ENCODE measurements around the gene NR3C2.
"Not testable (repeated sequence)": the region's sequence is repeated elsewhere in the genome, so short reads cannot be mapped to it uniquely, and the experiment has no call there.

Gene NR3C2

GRCh38 chr4:148161601-148162000, 280.6 kb downstream of the NR3C2 start:
- Histone ChIP-seq H3K9ac (ENCODE audit: low read length) (no peak overlapping the region), H3K27ac (ENCODE audit: low read depth, low read length) (no peak overlapping the region), H3K4me3 (ENCODE audit: low read length) (no peak overlapping the region), H3K27me3 (ENCODE audit: control insufficient read depth, insufficient read depth, low read length) (no peaks in the 10 kb centered on the region), H3K4me1 (ENCODE audit: control insufficient read depth, insufficient read depth, low read length) (peaks cover 2% of the 10 kb centered on the region), H3K36me3 (ENCODE audit: control insufficient read depth, insufficient read depth, low read length) (no peaks in the 10 kb centered on the region)

- Histone ChIP-seq H3K4me1 (ENCODE audit: control insufficient read depth, insufficient read depth, low read length) (no peaks in the 10 kb centered on the region), H3K27me3 (ENCODE audit: control insufficient read depth, insufficient read depth, low read length) (no peaks in the 10 kb centered on the region), H3K27ac (ENCODE audit: low read depth, low read length) (no peak overlapping the region), H3K9ac (ENCODE audit: low read length) (no peak overlapping the region), H3K4me3 (ENCODE audit: low read length) (no peak overlapping the region), H3K36me3 (ENCODE audit: control insufficient read depth, insufficient read depth, low read length) (no peaks in the 10 kb centered on the region)
Measured at GRCh38 chr4:148159793-148160192, 282.4 kb downstream of the NR3C2 start.

- no peaks in the 10 kb centered on the region for H3K27me3 ChIP-seq (ENCODE audit: control insufficient read depth, insufficient read depth, low read length)
- no peaks in the 10 kb centered on the region for H3K36me3 ChIP-seq (ENCODE audit: control insufficient read depth, insufficient read depth, low read length)
- no peak overlapping the region for H3K27ac ChIP-seq (ENCODE audit: low read depth, low read length)
- H3K4me3 ChIP-seq (ENCODE audit: low read length): no peak overlapping the region
- H3K4me1 ChIP-seq (ENCODE audit: control insufficient read depth, insufficient read depth, low read length): no peaks in the 10 kb centered on the region
- H3K9ac ChIP-seq (ENCODE audit: low read length): no peak overlapping the region
Measured at GRCh38 chr4:148154769-148155168, 287.4 kb downstream of the NR3C2 start.

- H3K9ac ChIP-seq (ENCODE audit: low read length): no peak overlapping the region
- H3K27ac ChIP-seq (ENCODE audit: low read depth, low read length): no peak overlapping the region
- H3K27me3 ChIP-seq (ENCODE audit: control insufficient read depth, insufficient read depth, low read length): no peaks in the 10 kb centered on the region
- no peak overlapping the region for H3K4me3 ChIP-seq (ENCODE audit: low read length)
- no peaks in the 10 kb centered on the region for H3K4me1 ChIP-seq (ENCODE audit: control insufficient read depth, insufficient read depth, low read length)
- no peaks in the 10 kb centered on the region for H3K36me3 ChIP-seq (ENCODE audit: control insufficient read depth, insufficient read depth, low read length)
Measured at GRCh38 chr4:148152868-148153625, 289.2 kb downstream of the NR3C2 start.

- no peaks in the 10 kb centered on the region for H3K36me3 ChIP-seq (ENCODE audit: control insufficient read depth, insufficient read depth, low read length)
- no peak overlapping the region for H3K27ac ChIP-seq (ENCODE audit: low read depth, low read length)
- no peaks in the 10 kb centered on the region for H3K27me3 ChIP-seq (ENCODE audit: control insufficient read depth, insufficient read depth, low read length)
Measured at GRCh38 chr4:148151806-148152205, 290.4 kb downstream of the NR3C2 start.

GRCh38 chr4:148145475-148145874, 296.7 kb downstream of the NR3C2 start:
- H3K4me1 ChIP-seq (ENCODE audit: control insufficient read depth, insufficient read depth, low read length): no peaks in the 10 kb centered on the region
- H3K9ac ChIP-seq (ENCODE audit: low read length): no peak overlapping the region

More at GRCh38 chr4:148151806-148152205, 290.4 kb downstream of the NR3C2 start:
- Histone ChIP-seq H3K9ac (ENCODE audit: low read length) (no peak overlapping the region), H3K4me1 (ENCODE audit: control insufficient read depth, insufficient read depth, low read length) (no peaks in the 10 kb centered on the region), H3K4me3 (ENCODE audit: low read length) (no peak overlapping the region)

GRCh38 chr4:148143174-148143573, 299.0 kb downstream of the NR3C2 start:
- H3K27ac ChIP-seq (ENCODE audit: low read depth, low read length): no peak overlapping the region
- H3K27me3 ChIP-seq (ENCODE audit: control insufficient read depth, insufficient read depth, low read length): no peaks in the 10 kb centered on the region
- H3K9ac ChIP-seq (ENCODE audit: low read length): no peak overlapping the region
- H3K4me3 ChIP-seq (ENCODE audit: low read length): no peak overlapping the region
- no peaks in the 10 kb centered on the region for H3K4me1 ChIP-seq (ENCODE audit: control insufficient read depth, insufficient read depth, low read length)
- peaks cover 3% of the 10 kb centered on the region for H3K36me3 ChIP-seq (ENCODE audit: control insufficient read depth, insufficient read depth, low read length)

More at GRCh38 chr4:148145475-148145874, 296.7 kb downstream of the NR3C2 start:
- Histone ChIP-seq H3K36me3 (ENCODE audit: control insufficient read depth, insufficient read depth, low read length) (peaks cover 3% of the 10 kb centered on the region), H3K4me3 (ENCODE audit: low read length) (no peak overlapping the region), H3K27ac (ENCODE audit: low read depth, low read length) (no peak overlapping the region), H3K27me3 (ENCODE audit: control insufficient read depth, insufficient read depth, low read length) (no peaks in the 10 kb centered on the region)

GRCh38 chr4:148141501-148141900, 300.7 kb downstream of the NR3C2 start:
- H3K36me3 ChIP-seq (ENCODE audit: control insufficient read depth, insufficient read depth, low read length): peaks cover 2% of the 10 kb centered on the region
- no peaks in the 10 kb centered on the region for H3K4me1 ChIP-seq (ENCODE audit: control insufficient read depth, insufficient read depth, low read length)
- H3K27ac ChIP-seq (ENCODE audit: low read depth, low read length): no peak overlapping the region
- no peaks in the 10 kb centered on the region for H3K27me3 ChIP-seq (ENCODE audit: control insufficient read depth, insufficient read depth, low read length)
- no peak overlapping the region for H3K4me3 ChIP-seq (ENCODE audit: low read length)
- no peak overlapping the region for H3K9ac ChIP-seq (ENCODE audit: low read length)

- Histone ChIP-seq H3K9ac (ENCODE audit: low read length) (no peak overlapping the region), H3K36me3 (ENCODE audit: control insufficient read depth, insufficient read depth, low read length) (peaks cover 2% of the 10 kb centered on the region), H3K27me3 (ENCODE audit: control insufficient read depth, insufficient read depth, low read length) (no peaks in the 10 kb centered on the region), H3K27ac (ENCODE audit: low read depth, low read length) (no peak overlapping the region), H3K4me1 (ENCODE audit: control insufficient read depth, insufficient read depth, low read length) (no peaks in the 10 kb centered on the region), H3K4me3 (ENCODE audit: low read length) (no peak overlapping the region)
Measured at GRCh38 chr4:148126825-148127224, 315.4 kb downstream of the NR3C2 start.

- Histone ChIP-seq H3K27ac (ENCODE audit: low read depth, low read length) (no peak overlapping the region), H3K36me3 (ENCODE audit: control insufficient read depth, insufficient read depth, low read length) (peaks cover 2% of the 10 kb centered on the region), H3K27me3 (ENCODE audit: control insufficient read depth, insufficient read depth, low read length) (no peaks in the 10 kb centered on the region), H3K4me3 (ENCODE audit: low read length) (no peak overlapping the region), H3K9ac (ENCODE audit: low read length) (no peak overlapping the region), H3K4me1 (ENCODE audit: control insufficient read depth, insufficient read depth, low read length) (no peaks in the 10 kb centered on the region)
Measured at GRCh38 chr4:148124512-148124911, 317.7 kb downstream of the NR3C2 start.

GRCh38 chr4:148123161-148123560, 319.1 kb downstream of the NR3C2 start:
- not testable (repeated sequence) for H3K4me1 ChIP-seq (ENCODE audit: control insufficient read depth, insufficient read depth, low read length); H3K27ac ChIP-seq (ENCODE audit: low read depth, low read length); H3K4me3 ChIP-seq (ENCODE audit: low read length); H3K36me3 ChIP-seq (ENCODE audit: control insufficient read depth, insufficient read depth, low read length); H3K27me3 ChIP-seq (ENCODE audit: control insufficient read depth, insufficient read depth, low read length); H3K9ac ChIP-seq (ENCODE audit: low read length)

GRCh38 chr4:148120216-148120615, 322.0 kb downstream of the NR3C2 start:
- Histone ChIP-seq H3K9ac (ENCODE audit: low read length) (no peak overlapping the region), H3K27ac (ENCODE audit: low read depth, low read length) (no peak overlapping the region), H3K4me1 (ENCODE audit: control insufficient read depth, insufficient read depth, low read length) (no peaks in the 10 kb centered on the region), H3K27me3 (ENCODE audit: control insufficient read depth, insufficient read depth, low read length) (no peaks in the 10 kb centered on the region), H3K4me3 (ENCODE audit: low read length) (no peak overlapping the region), H3K36me3 (ENCODE audit: control insufficient read depth, insufficient read depth, low read length) (peaks cover 4% of the 10 kb centered on the region)

GRCh38 chr4:148118633-148119032, 323.6 kb downstream of the NR3C2 start:
- H3K27ac ChIP-seq (ENCODE audit: low read depth, low read length): no peak overlapping the region

More at GRCh38 chr4:148118633-148119032, 323.6 kb downstream of the NR3C2 start:
- Histone ChIP-seq H3K27me3 (ENCODE audit: control insufficient read depth, insufficient read depth, low read length) (no peaks in the 10 kb centered on the region), H3K9ac (ENCODE audit: low read length) (no peak overlapping the region), H3K4me1 (ENCODE audit: control insufficient read depth, insufficient read depth, low read length) (no peaks in the 10 kb centered on the region), H3K36me3 (ENCODE audit: control insufficient read depth, insufficient read depth, low read length) (peaks cover 5% of the 10 kb centered on the region), H3K4me3 (ENCODE audit: low read length) (no peak overlapping the region)

Data from rectal smooth muscle tissue (tissue), 1 donor.